Panc1 (cell line): ENCODE data around the gene ARL5C. TPM values are rescaled to one million over a fixed set of nuclear protein-coding genes. Genes with fewer than 3 reads are reported as not detected.

ENCODE experiments used
- ATAC-seq: fragments of 200-7000 bp; cut with Tn5 transposase; 2 replicates; pipeline ENCODE4 v1.9.1; 2020; ENCODE audit warnings: mild to moderate bottlenecking, moderate library complexity
- BruUV-seq: library from RNA; stranded (reverse); fragments of 400-500 nt; replicated peaks from 2 replicates; lab custom pipeline; 2021; lab: Mats Ljungman, UMichigan
- CTCF ChIA-PET: fragments of 300-600 bp; sonication (Branson Sonifier 250); formaldehyde crosslinking; loops from one replicate; lab custom pipeline; 2022; ENCODE audit warnings: antibody characterized with exemption; lab: Charles Lee
- POLR2A ChIA-PET: fragments of 300-600 bp; sonication (Branson Sonifier 250); formaldehyde crosslinking; loops from one replicate; lab custom pipeline; 2022; ENCODE audit warnings: antibody characterized with exemption; lab: Charles Lee
- DNase-seq: peaks from one replicate; pipeline ENCODE4 v3.0.0-alpha.2; 2010; ENCODE audit warnings: low read depth, low spot score
- H3K27ac ChIP-seq: 2 replicates; pipeline ENCODE4 v1.5.1; 2011; ENCODE audit warnings: mild to moderate bottlenecking, low read length, inconsistent platforms
- H3K27me3 ChIP-seq: fragments of 200-500 bp; sonication (Bioruptor generic); 2 replicates; pipeline ENCODE4 v1.6.0; 2014; ENCODE audit warnings: low read length, inconsistent platforms; ENCODE audit not compliant: control insufficient read depth, insufficient read depth
- H3K36me3 ChIP-seq: fragments of 200-500 bp; sonication (Bioruptor generic); 2 replicates; pipeline ENCODE4 v1.5.1; 2014; ENCODE audit warnings: inconsistent platforms, mild to moderate bottlenecking, low read length, moderate library complexity; ENCODE audit not compliant: control insufficient read depth, insufficient read depth
- H3K4me1 ChIP-seq: 2 replicates; pipeline ENCODE4 v1.5.1; 2011; ENCODE audit warnings: inconsistent platforms, mild to moderate bottlenecking, low read length, moderate library complexity; ENCODE audit not compliant: control insufficient read depth, insufficient read depth
- H3K4me3 ChIP-seq, 2 experiments: 2 replicates each; pipeline ENCODE4 v1.5.1; 2011 to 2012; ENCODE audit warnings: low read depth in 2 of 2, low read length in 2 of 2, mild to moderate bottlenecking in 2 of 2, inconsistent platforms in 1 of 2, moderate library complexity in 1 of 2
- H3K9me3 ChIP-seq: fragments of 200-500 bp; sonication (Bioruptor generic); 2 replicates; pipeline ENCODE4 v1.5.1; 2014; ENCODE audit warnings: low read depth, mild to moderate bottlenecking, inconsistent platforms, low read length, moderate library complexity; ENCODE audit not compliant: control insufficient read depth, insufficient read depth
- POLR2AphosphoS5 ChIP-seq: IDR thresholded peaks from 2 replicates; pipeline ENCODE4 v1.6.1; 2012; ENCODE audit warnings: mild to moderate bottlenecking, low read depth, low read length, moderate library complexity
- SIN3A ChIP-seq: IDR thresholded peaks from 2 replicates; pipeline ENCODE4 v1.6.1; 2012; ENCODE audit warnings: low read depth, mild to moderate bottlenecking, low read length, moderate library complexity, borderline replicate concordance; ENCODE audit not compliant: insufficient read depth
- TCF7L2 ChIP-seq: IDR thresholded peaks from 2 replicates; pipeline ENCODE4 v1.6.1; 2011; ENCODE audit warnings: mild to moderate bottlenecking, low read depth, low read length, inconsistent platforms
- in situ Hi-C: cut with HindIII; loops from 2 replicates; pipeline ENCODE4 v1.10.0; 2016; ENCODE audit warnings: low sequenced_read_pairs, low pct_unique_long_range_greater_than_20kb
- intact Hi-C: fragments of 100-400 bp; cut with micrococcal nuclease; formaldehyde crosslinking; loops from one replicate; pipeline ENCODE4 v1.10.0; 2022; ENCODE audit not compliant: unreplicated experiment
- total RNA-seq: library from RNA; stranded (reverse); gene quantifications from one replicate; pipeline ENCODE4 v1.2.1, GENCODE V29; 2021; ENCODE audit not compliant: unreplicated experiment
- TF ChIP-seq, protein P1 (sequence below): fragments of 450-650 bp; IDR thresholded peaks from 2 replicates; pipeline ENCODE4 v1.5.1; 2017; ENCODE audit warnings: mild to moderate bottlenecking
- TF ChIP-seq, protein P2 (sequence below), 2 experiments: IDR thresholded peaks; 2 replicates each; pipeline ENCODE4 v1.6.1; 2011 to 2012; ENCODE audit warnings: low read depth in 2 of 2, control low read depth in 1 of 2, low read length in 1 of 2, mild to moderate bottlenecking in 1 of 2, moderate library complexity in 1 of 2; ENCODE audit not compliant: insufficient read depth in 1 of 2

The ARL5C gene
- total RNA-seq, 1 experiment from 2014 or later: not detected

DNA sequence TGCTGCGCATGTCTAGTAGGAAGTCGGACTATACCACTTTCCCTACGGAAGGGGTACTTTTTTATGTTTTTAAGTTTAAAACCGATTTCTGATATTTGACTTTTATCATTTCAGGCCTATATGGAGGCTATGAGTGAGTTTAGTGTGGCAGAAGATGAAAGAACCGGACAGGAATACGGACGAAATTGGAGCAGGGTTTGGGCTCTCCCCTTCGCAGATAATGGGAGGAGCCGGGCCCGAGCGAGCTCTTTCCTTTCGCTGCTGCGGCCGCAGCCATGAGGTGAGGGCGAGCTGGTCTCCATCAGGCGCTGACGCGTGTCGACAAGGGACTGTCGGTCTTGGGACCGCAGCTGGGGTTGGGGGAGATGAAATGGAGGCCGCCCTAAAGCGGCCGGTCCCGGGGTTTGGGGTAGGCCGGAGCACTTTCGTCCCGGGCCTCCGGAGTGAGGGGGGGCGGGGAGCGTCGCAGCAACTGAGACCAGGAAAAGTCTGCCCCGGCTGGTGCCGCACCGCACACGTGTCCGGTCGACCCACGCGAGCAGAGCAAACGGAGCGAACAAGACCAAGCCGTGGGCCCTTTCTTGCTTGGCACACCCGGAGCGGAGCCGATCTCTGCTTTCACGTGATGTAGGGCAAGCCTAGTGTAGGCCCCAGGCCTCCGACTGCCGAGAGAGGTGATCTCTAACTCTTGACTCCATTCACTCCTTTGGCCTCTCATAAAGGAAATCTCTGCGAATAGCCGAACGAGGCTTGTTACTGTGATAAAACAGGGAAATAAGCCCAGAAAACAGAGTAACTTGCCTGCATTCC, 34.3 kb upstream of the ARL5C start, which contains the start of gene RPL19:
Gene RPL19 (plus strand): TSS at position 214 of the 810 bp plus-strand sequence. CDS start 62 bp downstream, at position 276.
- H3K9me3 ChIP-seq: no peaks in the 10 kb centered on the region
- peak within 1 kb of the TSS; percentile 78 to 93 for H3K4me3 ChIP-seq
- in situ Hi-C loops: no loop called here
- H3K4me1 ChIP-seq: peaks cover 28% of the 10 kb centered on the region
- BruUV-seq: no TSS peak
- intact Hi-C loops: no loop called here
- H3K27ac ChIP-seq: peak within 1 kb of the TSS; percentile 97
- peaks cover 15% of the 10 kb centered on the region; the same call in 1 of the 2 replicates for H3K36me3 ChIP-seq
- no peak for TF ChIP-seq TCF7L2
- 0 out of 2 replicates have a peak, but pooled peaks have one; percentile 6 for TF ChIP-seq SIN3A
- TF ChIP-seq, protein P1, sequence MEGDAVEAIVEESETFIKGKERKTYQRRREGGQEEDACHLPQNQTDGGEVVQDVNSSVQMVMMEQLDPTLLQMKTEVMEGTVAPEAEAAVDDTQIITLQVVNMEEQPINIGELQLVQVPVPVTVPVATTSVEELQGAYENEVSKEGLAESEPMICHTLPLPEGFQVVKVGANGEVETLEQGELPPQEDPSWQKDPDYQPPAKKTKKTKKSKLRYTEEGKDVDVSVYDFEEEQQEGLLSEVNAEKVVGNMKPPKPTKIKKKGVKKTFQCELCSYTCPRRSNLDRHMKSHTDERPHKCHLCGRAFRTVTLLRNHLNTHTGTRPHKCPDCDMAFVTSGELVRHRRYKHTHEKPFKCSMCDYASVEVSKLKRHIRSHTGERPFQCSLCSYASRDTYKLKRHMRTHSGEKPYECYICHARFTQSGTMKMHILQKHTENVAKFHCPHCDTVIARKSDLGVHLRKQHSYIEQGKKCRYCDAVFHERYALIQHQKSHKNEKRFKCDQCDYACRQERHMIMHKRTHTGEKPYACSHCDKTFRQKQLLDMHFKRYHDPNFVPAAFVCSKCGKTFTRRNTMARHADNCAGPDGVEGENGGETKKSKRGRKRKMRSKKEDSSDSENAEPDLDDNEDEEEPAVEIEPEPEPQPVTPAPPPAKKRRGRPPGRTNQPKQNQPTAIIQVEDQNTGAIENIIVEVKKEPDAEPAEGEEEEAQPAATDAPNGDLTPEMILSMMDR: no peak
- TF ChIP-seq, protein P2, sequence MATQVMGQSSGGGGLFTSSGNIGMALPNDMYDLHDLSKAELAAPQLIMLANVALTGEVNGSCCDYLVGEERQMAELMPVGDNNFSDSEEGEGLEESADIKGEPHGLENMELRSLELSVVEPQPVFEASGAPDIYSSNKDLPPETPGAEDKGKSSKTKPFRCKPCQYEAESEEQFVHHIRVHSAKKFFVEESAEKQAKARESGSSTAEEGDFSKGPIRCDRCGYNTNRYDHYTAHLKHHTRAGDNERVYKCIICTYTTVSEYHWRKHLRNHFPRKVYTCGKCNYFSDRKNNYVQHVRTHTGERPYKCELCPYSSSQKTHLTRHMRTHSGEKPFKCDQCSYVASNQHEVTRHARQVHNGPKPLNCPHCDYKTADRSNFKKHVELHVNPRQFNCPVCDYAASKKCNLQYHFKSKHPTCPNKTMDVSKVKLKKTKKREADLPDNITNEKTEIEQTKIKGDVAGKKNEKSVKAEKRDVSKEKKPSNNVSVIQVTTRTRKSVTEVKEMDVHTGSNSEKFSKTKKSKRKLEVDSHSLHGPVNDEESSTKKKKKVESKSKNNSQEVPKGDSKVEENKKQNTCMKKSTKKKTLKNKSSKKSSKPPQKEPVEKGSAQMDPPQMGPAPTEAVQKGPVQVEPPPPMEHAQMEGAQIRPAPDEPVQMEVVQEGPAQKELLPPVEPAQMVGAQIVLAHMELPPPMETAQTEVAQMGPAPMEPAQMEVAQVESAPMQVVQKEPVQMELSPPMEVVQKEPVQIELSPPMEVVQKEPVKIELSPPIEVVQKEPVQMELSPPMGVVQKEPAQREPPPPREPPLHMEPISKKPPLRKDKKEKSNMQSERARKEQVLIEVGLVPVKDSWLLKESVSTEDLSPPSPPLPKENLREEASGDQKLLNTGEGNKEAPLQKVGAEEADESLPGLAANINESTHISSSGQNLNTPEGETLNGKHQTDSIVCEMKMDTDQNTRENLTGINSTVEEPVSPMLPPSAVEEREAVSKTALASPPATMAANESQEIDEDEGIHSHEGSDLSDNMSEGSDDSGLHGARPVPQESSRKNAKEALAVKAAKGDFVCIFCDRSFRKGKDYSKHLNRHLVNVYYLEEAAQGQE (IDR thresholded peaks at IDR 0.05; ENCODE audit: insufficient read depth in 1 of 2, low read depth in 2 of 2, low read length in 1 of 2): no peak
- peak; percentile 93 for TF ChIP-seq POLR2AphosphoS5
- ChIA-PET POLR2A (interaction anchor here (0.6 to 0.8 kb wide), 4 partner anchors 40 to 144 kb away, joined by 3 to 10 read pairs (median 6); no protein-coding TSS in a partner anchor), CTCF (no interaction called here)
- no peaks in the 10 kb centered on the region for H3K27me3 ChIP-seq
- DNase-seq (no peak), ATAC-seq (peak; percentile 69)

DNA sequence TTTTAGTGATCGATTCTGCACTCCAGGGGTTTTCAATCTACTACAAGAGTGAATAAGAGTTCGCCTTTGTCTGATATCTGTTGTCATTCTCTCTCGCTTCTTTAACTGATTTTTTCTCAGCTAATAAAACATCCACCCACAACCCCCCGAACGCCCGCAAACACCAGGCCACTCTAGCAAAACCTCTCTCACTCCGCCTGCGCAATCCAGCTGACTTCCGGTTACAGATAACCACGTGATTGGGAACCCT, 33.8 kb upstream of the ARL5C start:
- Histone ChIP-seq H3K27ac (peak overlapping the region; percentile 97), H3K36me3 (peaks cover 15% of the 10 kb centered on the region; the same call in 1 of the 2 replicates), H3K4me1 (peaks cover 28% of the 10 kb centered on the region), H3K27me3 (no peaks in the 10 kb centered on the region), H3K4me3 (peak overlapping the region; percentile 78 to 93), H3K9me3 (no peaks in the 10 kb centered on the region)
- ATAC-seq (peak; percentile 76), DNase-seq (peak; percentile 59)
- in situ Hi-C loops (no loop called here), intact Hi-C loops (no loop called here)
- no TSS peak for BruUV-seq
- TF ChIP-seq, protein P2 (IDR thresholded peaks at IDR 0.05; ENCODE audit: insufficient read depth in 1 of 2, low read depth in 2 of 2, low read length in 1 of 2): no peak
- peak; percentile 65; the same call in 1 of the 2 replicates for TF ChIP-seq POLR2AphosphoS5
- ChIA-PET POLR2A (interaction anchor here (0.6 to 0.8 kb wide), 4 partner anchors 39 to 144 kb away, joined by 3 to 10 read pairs (median 6); no protein-coding TSS in a partner anchor), CTCF (no interaction called here)
